ENCODE data around the gene VWA5B2.

GRCh38 chr3:184189421-184189820, 40.0 kb upstream of the VWA5B2 start:
- TF ChIP-seq, protein P1, sequence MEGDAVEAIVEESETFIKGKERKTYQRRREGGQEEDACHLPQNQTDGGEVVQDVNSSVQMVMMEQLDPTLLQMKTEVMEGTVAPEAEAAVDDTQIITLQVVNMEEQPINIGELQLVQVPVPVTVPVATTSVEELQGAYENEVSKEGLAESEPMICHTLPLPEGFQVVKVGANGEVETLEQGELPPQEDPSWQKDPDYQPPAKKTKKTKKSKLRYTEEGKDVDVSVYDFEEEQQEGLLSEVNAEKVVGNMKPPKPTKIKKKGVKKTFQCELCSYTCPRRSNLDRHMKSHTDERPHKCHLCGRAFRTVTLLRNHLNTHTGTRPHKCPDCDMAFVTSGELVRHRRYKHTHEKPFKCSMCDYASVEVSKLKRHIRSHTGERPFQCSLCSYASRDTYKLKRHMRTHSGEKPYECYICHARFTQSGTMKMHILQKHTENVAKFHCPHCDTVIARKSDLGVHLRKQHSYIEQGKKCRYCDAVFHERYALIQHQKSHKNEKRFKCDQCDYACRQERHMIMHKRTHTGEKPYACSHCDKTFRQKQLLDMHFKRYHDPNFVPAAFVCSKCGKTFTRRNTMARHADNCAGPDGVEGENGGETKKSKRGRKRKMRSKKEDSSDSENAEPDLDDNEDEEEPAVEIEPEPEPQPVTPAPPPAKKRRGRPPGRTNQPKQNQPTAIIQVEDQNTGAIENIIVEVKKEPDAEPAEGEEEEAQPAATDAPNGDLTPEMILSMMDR (conservative IDR thresholded peaks at IDR 0.05): no peak
- TF ChIP-seq ZFX (IDR thresholded peaks at IDR 0.05): no peak
